K562 (cell line): ENCODE data around the gene C7orf25. TPM values are rescaled to one million over a fixed set of nuclear protein-coding genes. Genes with fewer than 3 reads are reported as not detected.

Source experiments
- ATAC-seq: fragments of 200-7000 bp; cut with Tn5 transposase; 3 replicates; pipeline ENCODE4 v1.9.1; 2020; ENCODE audit warnings: moderate library complexity
- BruUV-seq: library from RNA; stranded (reverse); fragments of 400-500 nt; replicated peaks from 2 replicates; lab custom pipeline; 2021; lab: Mats Ljungman, UMichigan
- CTCF ChIA-PET: fragments of 300-600 bp; formaldehyde crosslinking; extraction: SDS; loops from one replicate; lab custom pipeline; 2021; ENCODE audit warnings: low intra/inter-chr PET ratio; lab: Yijun Ruan, JAX
- POLR2A ChIA-PET: fragments of 300-600, 350-650 bp; sonication (Branson Sonifier 250); formaldehyde crosslinking; extraction: SDS; loops from one replicate; lab custom pipeline; 2021; ENCODE audit warnings: antibody characterized with exemption, inconsistent platforms; lab: Yijun Ruan, JAX
- DNase-seq, 4 experiments: peaks; one replicate each; pipeline versions ENCODE4 v3.0.0 to v3.0.0-alpha.2; 2011 to 2018; ENCODE audit warnings: low spot score in 3 of 4, mixed read lengths in 3 of 4; ENCODE audit errors: extremely low read depth in 1 of 4
- FAIRE-seq: peaks from 2 replicates; lab custom pipeline; 2011; peaks lifted over from hg19 to GRCh38; lab: Jason Lieb, UNC
- H2AFZ ChIP-seq: 2 replicates; pipeline ENCODE4 v1.6.0; 2011; ENCODE audit warnings: low read depth, low read length, control low read depth, inconsistent platforms
- H3K27ac ChIP-seq: fragments of 200-600 bp; 3 replicates; pipeline ENCODE4 v1.8.0; 2011; ENCODE audit warnings: low read depth, mild to moderate bottlenecking, control low read depth, inconsistent platforms, low read length, moderate library complexity, mixed read lengths; ENCODE audit errors: extremely low read depth
- H3K27me3 ChIP-seq, 2 experiments: fragments of 300-600 bp in 1 of 2; 2 replicates in 1 of 2; 3 replicates in 1 of 2; pipeline versions ENCODE4 v1.6.0 to v1.8.0; 2011; ENCODE audit warnings: inconsistent platforms in 2 of 2, low read length in 2 of 2, mild to moderate bottlenecking in 1 of 2, mixed read lengths in 1 of 2, moderate library complexity in 1 of 2; ENCODE audit not compliant: control insufficient read depth in 2 of 2, insufficient read depth in 2 of 2
- H3K36me3 ChIP-seq: fragments of 300-600 bp; 3 replicates; pipeline ENCODE4 v1.8.0; 2011; ENCODE audit warnings: mild to moderate bottlenecking, low read length, inconsistent platforms; ENCODE audit not compliant: control insufficient read depth, insufficient read depth
- H3K4me1 ChIP-seq, 2 experiments: fragments of 200-600 bp in 1 of 2; replicated peaks in 1 of 2; 2 replicates in 1 of 2; 3 replicates in 1 of 2; pipeline versions ENCODE4 v1.5.1 to v1.8.0; 2011; ENCODE audit warnings: inconsistent platforms in 2 of 2, low read length in 2 of 2, mild to moderate bottlenecking in 1 of 2, mixed read lengths in 1 of 2, moderate library complexity in 1 of 2; ENCODE audit not compliant: control insufficient read depth in 2 of 2, insufficient read depth in 2 of 2
- H3K4me2 ChIP-seq: 2 replicates; pipeline ENCODE4 v1.6.1; 2011; ENCODE audit warnings: low read length, control low read depth, inconsistent platforms, mixed read lengths; ENCODE audit not compliant: insufficient read depth
- H3K4me3 ChIP-seq: fragments of 200-600 bp; sonication (generic), shearing (Covaris generic); 2 replicates; pipeline ENCODE4 v1.5.1; 2016; ENCODE audit warnings: control low read depth, inconsistent platforms
- H3K79me2 ChIP-seq: fragments of 200-600 bp; 3 replicates; pipeline ENCODE4 v1.8.0; 2011; ENCODE audit warnings: low read length, inconsistent platforms; ENCODE audit not compliant: control insufficient read depth, insufficient read depth
- H3K9ac ChIP-seq, 2 experiments: 2 replicates each; pipeline versions ENCODE4 v1.6.0 to v1.6.1; 2011; ENCODE audit warnings: low read depth in 2 of 2, low read length in 2 of 2, control low read depth in 1 of 2, inconsistent platforms in 1 of 2, mild to moderate bottlenecking in 1 of 2, mixed read lengths in 1 of 2; ENCODE audit not compliant: insufficient read depth in 1 of 2
- H3K9me1 ChIP-seq: one replicate; pipeline ENCODE4 v1.6.0; 2011; ENCODE audit warnings: inconsistent platforms, mild to moderate bottlenecking, low read length, moderate library complexity; ENCODE audit not compliant: control insufficient read depth, insufficient read depth
- H3K9me3 ChIP-seq: replicated peaks from 2 replicates; pipeline ENCODE4 v1.5.1; 2011; ENCODE audit warnings: low read depth, low read length, inconsistent platforms; ENCODE audit not compliant: control insufficient read depth, insufficient read depth
- H4K20me1 ChIP-seq: replicated peaks from 2 replicates; pipeline ENCODE4 v1.6.1; 2011; ENCODE audit warnings: low read length, inconsistent platforms, mixed read lengths; ENCODE audit not compliant: control insufficient read depth, insufficient read depth
- ARID1B ChIP-seq: fragments of 450-650 bp; IDR thresholded peaks from 2 replicates; pipeline ENCODE4 v1.6.1; 2016; ENCODE audit warnings: antibody characterized with exemption, mild to moderate bottlenecking, inconsistent platforms
- BRCA1 ChIP-seq, 2 experiments: fragments of 450-650 bp in 1 of 2; sonication (generic) in 1 of 2; formaldehyde crosslinking in 1 of 2; IDR thresholded peaks; 2 replicates each; pipeline versions ENCODE4 v1.5.0 to v1.6.1; 2017 to 2020; ENCODE audit warnings: mild to moderate bottlenecking in 1 of 2, missing genetic modification reagents in 1 of 2
- CHD2 ChIP-seq: IDR thresholded peaks from 2 replicates; pipeline ENCODE4 v1.6.1; 2011; ENCODE audit warnings: low read depth, low read length
- ELF2 ChIP-seq: fragments of 250-450 bp; sonication (Bioruptor Pico); IDR thresholded peaks from 2 replicates; pipeline ENCODE4 v1.5.0; 2021; ENCODE audit warnings: mild to moderate bottlenecking
- ETV5 ChIP-seq: sonication (generic); formaldehyde crosslinking; IDR thresholded peaks from 2 replicates; pipeline ENCODE4 v1.4.0; 2020; ENCODE audit warnings: low read depth, mild to moderate bottlenecking, missing genetic modification reagents
- FOXJ3 ChIP-seq: sonication (generic); formaldehyde crosslinking; IDR thresholded peaks from 2 replicates; pipeline ENCODE4 v1.4.0; 2020; ENCODE audit warnings: mild to moderate bottlenecking, missing genetic modification reagents
- HDAC1 ChIP-seq, 2 experiments: fragments of 450-650 bp; IDR thresholded peaks; 2 replicates each; pipeline ENCODE4 v1.6.1; 2016 to 2017; ENCODE audit warnings: inconsistent platforms in 1 of 2, mild to moderate bottlenecking in 1 of 2, moderate library complexity in 1 of 2
- HSF4 ChIP-seq: fragments of 250-450 bp; sonication (Bioruptor Pico); IDR thresholded peaks from 2 replicates; pipeline ENCODE4 v2.1.2; 2022; ENCODE audit warnings: mild to moderate bottlenecking, moderate library complexity, borderline replicate concordance
- KAT2B ChIP-seq: IDR thresholded peaks from one replicate; pipeline ENCODE4 v1.6.1; 2012; ENCODE audit warnings: low read depth, mild to moderate bottlenecking, control low read depth, inconsistent platforms, low read length, moderate library complexity
- MYNN ChIP-seq, 2 experiments: sonication (generic); formaldehyde crosslinking in 1 of 2; IDR thresholded peaks; 2 replicates each; pipeline versions ENCODE4 v1.5.0 to v1.6.1; 2016 to 2020; ENCODE audit warnings: antibody characterized with exemption in 1 of 2, missing genetic modification reagents in 1 of 2
- NFE2L1 ChIP-seq: fragments of 450-650 bp; IDR thresholded peaks from 2 replicates; pipeline ENCODE4 v1.6.1; 2016; ENCODE audit warnings: missing genetic modification characterization, low read depth, mild to moderate bottlenecking, missing compliant biosample characterization, moderate library complexity, borderline replicate concordance
- OTX1 ChIP-seq: fragments of 450-650 bp; formaldehyde crosslinking; IDR thresholded peaks from 2 replicates; pipeline ENCODE4 v1.4.0; 2022; ENCODE audit warnings: mild to moderate bottlenecking
- POLR2G ChIP-seq: fragments of 200-400 bp; formaldehyde crosslinking; IDR thresholded peaks from 2 replicates; pipeline ENCODE4 v1.6.1; 2017; ENCODE audit warnings: low read depth, mild to moderate bottlenecking, antibody characterized with exemption, low read length, moderate library complexity
- RBM34 ChIP-seq: fragments of 200-400 bp; formaldehyde crosslinking; IDR thresholded peaks from 2 replicates; pipeline ENCODE4 v1.6.1; 2018; ENCODE audit warnings: low read length, borderline replicate concordance; ENCODE audit not compliant: insufficient read depth
- SETDB1 ChIP-seq: IDR thresholded peaks from one replicate; pipeline ENCODE4 v1.6.1; 2012; ENCODE audit warnings: low read length, control low read depth, inconsistent platforms
- SLC30A9 ChIP-seq: fragments of 250-450 bp; sonication (Bioruptor Pico); IDR thresholded peaks from 2 replicates; pipeline ENCODE4 v1.8.0; 2022; ENCODE audit warnings: mild to moderate bottlenecking, moderate library complexity
- TBP ChIP-seq: optimal IDR thresholded peaks from 2 replicates; pipeline ENCODE3; 2011; ENCODE audit warnings: low read depth, low read length, improper control_type of control experiment
- ZNF408 ChIP-seq: fragments of 250-450 bp; sonication (Bioruptor Pico); IDR thresholded peaks from 2 replicates; pipeline ENCODE4 v1.4.0; 2020; ENCODE audit warnings: low read depth, mild to moderate bottlenecking, moderate library complexity
- ZNF518B ChIP-seq: fragments of 250-450 bp; sonication (Bioruptor Pico); IDR thresholded peaks from 2 replicates; pipeline ENCODE4 v1.5.0; 2021; ENCODE audit warnings: mild to moderate bottlenecking, moderate library complexity
- ZNF644 ChIP-seq: fragments of 200-800 bp; sonication (Bioruptor generic); IDR thresholded peaks from 2 replicates; pipeline ENCODE4 v1.6.1; 2016; ENCODE audit warnings: low read depth, missing genetic modification characterization, missing compliant biosample characterization
- WGBS: fragments of 100-300 bp; shearing (Covaris generic); methylation state at CpG from one replicate; pipeline ENCODE4 v1.1.6; 2016; ENCODE audit warnings: low coverage, mixed read lengths; ENCODE audit not compliant: insufficient coverage; ENCODE audit errors: missing lambda C conversion rate; 5-methylcytosine and 5-hydroxymethylcytosine counted together
- in situ Hi-C: fragments of 300-500 bp; cut with MboI; formaldehyde crosslinking; loops from 4 replicates; pipeline ENCODE4 v1.15.0; 2018; ENCODE audit warnings: inconsistent platforms, mixed read lengths
- intact Hi-C: fragments of 100-400 bp; cut with micrococcal nuclease; formaldehyde crosslinking; loops from 2 replicates; pipeline ENCODE4 v1.14.2; 2022
- polyA plus RNA-seq, 8 experiments: library from polyadenylated mRNA; depleted of rRNA in 4 of 8; stranded (reverse) in 5 of 8; unstranded in 3 of 8; fragments of >200 nt; fragmentation: Nextera tagmentation in 2 of 8; fragmentation: Illumina TruSeq in 1 of 8; extraction: Ambion mirVana in 2 of 8; extraction: Trizol in 1 of 8; gene quantifications; 2 replicates each; pipeline versions ENCODE4 v1.2.1 to v1.2.3, GENCODE V29; 2011 to 2014; ENCODE audit warnings: inconsistent platforms in 1 of 8, missing spikeins in 1 of 8
- total RNA-seq, 7 experiments: library from RNA; depleted of rRNA in 6 of 7; stranded (reverse); fragments of >200 nt in 6 of 7; fragmentation: Illumina TruSeq in 2 of 7; extraction: Trizol in 2 of 7; gene quantifications; 2 replicates each; pipeline versions ENCODE4 v1.2.1 to v1.2.3, GENCODE V29; 2011 to 2021; ENCODE audit warnings: low replicate concordance in 1 of 7

Gene C7orf25
- total and polyA plus RNA-seq, 9 of the 15 experiments (the other 6 are each of a cell fraction or from before 2014, with no cell fraction given): 1.2 to 4.7 (median 1.9) TPM

- Histone ChIP-seq H3K9ac (no peak overlapping the region), H3K27me3 (no peaks in the 10 kb centered on the region), H3K4me2 (no peak overlapping the region), H3K36me3 (no peaks in the 10 kb centered on the region), H3K4me1 (no peaks in the 10 kb centered on the region), H2AFZ (no peak overlapping the region), H4K20me1 (no peaks in the 10 kb centered on the region), H3K9me1 (no peaks in the 10 kb centered on the region), H3K4me3 (no peak overlapping the region), H3K79me2 (no peaks in the 10 kb centered on the region), H3K27ac (no peak overlapping the region), H3K9me3 (peaks cover 5% of the 10 kb centered on the region)
- intact Hi-C loops: no loop called here
- no TSS peak for BruUV-seq
- FAIRE-seq (no peak), DNase-seq (no peak), ATAC-seq (no peak)
- in situ Hi-C loops: no loop called here
- WGBS: 35% methylated on average over 4 of the region's 4 CpGs
- POLR2A ChIA-PET: interaction anchor here (0.8 kb wide), 1 partner anchor 40 kb away, joined by 3 read pairs; no protein-coding TSS in a partner anchor
- CTCF ChIA-PET: no interaction called here
- TF ChIP-seq ZNF408 (CRISPR knock-in tag): no peak
- TF ChIP-seq CHD2: no peak
- TF ChIP-seq ZNF518B (CRISPR knock-in tag): no peak
- no peak for TF ChIP-seq KAT2B
- no peak for TF ChIP-seq ARID1B
- no peak for TF ChIP-seq OTX1 (CRISPR knock-in tag)
- TF ChIP-seq SLC30A9 (CRISPR knock-in tag): no peak
- TF ChIP-seq BRCA1 (IDR thresholded peaks at IDR 0.05): no peak
- TF ChIP-seq BRCA1 (CRISPR knock-in tag; IDR thresholded peaks at IDR 0.05): no peak
- TF ChIP-seq FOXJ3 (CRISPR knock-in tag): no peak
- no peak for TF ChIP-seq TBP
- TF ChIP-seq HSF4: no peak
- TF ChIP-seq ETV5 (CRISPR knock-in tag): no peak
- TF ChIP-seq HDAC1 (IDR thresholded peaks at IDR 0.05): no peak
- no peak for TF ChIP-seq ZNF644 (tag)
- TF ChIP-seq SETDB1: no peak
- TF ChIP-seq NFE2L1 (tag): no peak
- no peak for TF ChIP-seq ELF2 (CRISPR knock-in tag)
- TF ChIP-seq MYNN (IDR thresholded peaks at IDR 0.05): no peak
- TF ChIP-seq MYNN (CRISPR knock-in tag; IDR thresholded peaks at IDR 0.05): no peak
- TF ChIP-seq POLR2G: no peak
- TF ChIP-seq RBM34: no peak
These were observed 42.1 kb upstream of the C7orf25 start for GRCh38 chr7:42953994-42954393.
